ENCODE data around the gene SCN5A.

The SCN5A gene

DNA sequence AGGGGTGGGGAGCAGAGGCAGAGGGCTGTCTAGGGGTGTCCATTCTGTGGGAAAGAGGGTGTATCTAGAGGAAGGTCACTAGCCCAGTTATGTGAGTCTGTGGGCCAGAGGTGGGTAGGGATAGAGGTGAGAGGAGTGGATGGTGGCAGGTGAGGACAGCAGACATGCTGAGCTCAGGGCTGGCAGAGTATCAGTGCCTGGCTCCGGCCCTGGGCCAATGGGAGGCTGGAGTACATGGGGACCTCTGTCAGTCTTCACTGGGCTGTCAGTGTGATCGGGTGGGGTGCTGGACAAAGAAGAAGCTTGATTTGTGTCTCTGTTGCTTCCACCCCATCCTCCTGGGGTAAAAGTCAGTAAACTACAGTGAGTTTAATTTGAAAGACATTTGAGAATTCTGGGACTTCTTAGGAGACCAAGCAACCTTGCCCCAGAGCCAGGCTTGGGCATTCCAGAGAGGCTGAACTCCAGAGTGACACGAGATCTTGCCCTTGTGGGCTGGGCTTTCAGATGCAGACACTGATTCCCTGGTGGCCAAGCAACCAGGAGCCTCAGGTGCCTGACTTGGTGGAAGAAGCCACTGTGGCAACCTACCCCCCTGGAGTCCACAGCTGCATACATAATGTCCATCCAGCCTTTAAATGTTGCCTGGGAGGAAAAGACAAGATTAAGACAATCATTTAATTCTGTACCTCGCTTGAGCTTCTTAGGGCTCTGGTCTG, 92.7 kb downstream of the SCN5A start:
- no peak for DNase-seq

DNA sequence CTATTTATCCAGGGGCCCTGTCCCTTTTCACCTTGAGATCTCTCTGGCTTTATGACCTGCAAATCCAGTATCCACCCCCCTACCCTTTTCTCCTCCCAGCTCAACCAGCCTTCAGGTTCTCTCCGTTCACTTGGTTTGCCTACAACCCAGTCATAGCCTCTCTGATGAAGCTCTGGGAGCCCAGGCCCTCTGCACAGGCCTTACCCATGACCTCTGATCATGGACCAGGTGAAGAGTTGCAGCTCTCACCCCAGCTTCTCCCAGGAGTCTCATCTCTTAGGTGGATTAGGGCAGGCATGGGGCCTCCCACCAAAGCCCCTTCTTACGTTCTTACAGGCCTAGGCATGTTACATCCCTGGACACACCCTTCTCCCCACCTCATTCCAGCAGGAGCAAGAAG, 93.6 kb downstream of the SCN5A start:
- DNase-seq, result no peak

DNA sequence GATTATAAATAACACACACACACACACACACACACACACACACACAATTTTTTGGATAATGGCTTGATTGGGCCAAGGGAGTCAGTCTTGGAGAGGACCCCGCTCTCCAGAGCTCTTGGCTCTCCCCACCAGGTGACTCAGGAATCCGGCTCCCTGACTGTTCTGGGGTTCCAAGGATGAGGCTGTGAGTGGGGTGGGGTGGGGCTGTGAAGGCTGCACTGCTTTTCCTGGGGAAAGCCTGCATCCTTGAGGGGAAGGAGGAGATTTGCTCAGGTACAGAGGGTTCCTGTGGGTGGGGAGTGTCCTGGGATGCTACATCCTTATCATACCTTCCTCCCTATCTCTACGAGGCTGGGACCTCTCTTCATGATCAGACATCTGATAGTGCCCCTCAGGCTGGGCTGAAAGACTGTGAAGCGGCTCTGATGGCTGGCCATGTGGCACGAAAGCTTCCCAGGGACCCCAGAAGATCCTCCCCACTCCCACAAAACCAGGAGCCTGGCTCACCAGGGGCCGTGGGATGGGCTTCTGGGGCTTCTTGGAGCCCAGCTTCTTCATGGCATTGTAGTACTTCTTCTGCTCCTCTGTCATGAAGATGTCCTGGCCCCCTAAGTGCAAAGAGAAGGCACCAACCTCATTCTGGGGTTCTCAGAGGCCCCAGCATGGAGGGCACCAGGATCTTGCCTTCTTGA, 94.2 kb downstream of the SCN5A start:
- no peak for DNase-seq

DNA sequence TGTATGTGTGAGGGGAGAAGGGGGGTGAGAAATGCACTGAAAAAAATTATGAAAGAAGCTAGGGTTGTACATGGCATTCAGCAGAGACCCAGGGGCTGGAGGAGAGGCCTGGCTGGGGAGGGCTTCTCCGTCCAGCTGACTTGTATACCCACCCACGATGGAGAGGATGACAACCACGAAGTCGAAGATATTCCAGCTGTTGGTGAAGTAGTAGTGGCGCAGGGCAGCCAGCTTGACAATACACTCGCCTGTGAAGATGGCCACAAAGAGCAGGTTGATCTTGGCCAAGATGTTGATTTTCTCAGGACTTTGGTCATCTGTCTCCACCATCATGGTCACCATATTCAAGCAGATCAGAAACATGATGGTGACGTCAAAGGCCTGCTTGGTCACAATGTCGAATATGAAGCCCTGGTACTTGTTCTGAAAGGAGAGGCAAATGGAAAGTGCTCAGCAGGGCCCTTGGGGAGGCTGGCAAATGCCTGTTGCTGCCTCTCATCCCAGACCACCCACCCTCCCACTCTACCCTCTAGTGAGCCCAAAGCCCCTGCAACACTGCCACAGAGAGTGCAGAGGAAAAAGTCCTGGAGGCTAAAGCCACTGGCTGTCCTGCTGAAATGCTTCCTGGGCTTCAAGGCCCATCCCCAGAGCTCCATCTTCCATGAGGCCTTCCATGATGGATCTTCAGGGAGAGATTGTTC, 95.2 kb downstream of the SCN5A start:
- no peak for DNase-seq

DNA sequence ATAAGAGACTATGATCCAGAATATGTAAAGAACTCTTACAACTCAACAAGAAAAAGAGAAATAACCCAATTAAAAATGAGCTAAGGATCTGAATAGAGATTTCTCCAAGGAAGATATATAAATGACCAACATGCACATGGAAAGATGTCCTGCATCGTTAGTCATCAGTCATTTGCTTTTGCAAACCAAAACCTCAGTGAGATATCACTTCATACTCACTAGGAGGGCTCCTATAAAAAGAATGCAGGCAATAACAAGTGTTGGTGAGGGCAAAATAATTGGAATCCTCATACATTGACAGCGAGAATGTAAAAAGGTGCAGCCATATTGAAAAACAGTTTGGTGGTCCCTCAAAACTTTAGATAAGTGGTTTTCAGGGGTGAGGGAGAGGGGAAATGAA, 96.4 kb downstream of the SCN5A start:
- DNase-seq, result no peak

DNA sequence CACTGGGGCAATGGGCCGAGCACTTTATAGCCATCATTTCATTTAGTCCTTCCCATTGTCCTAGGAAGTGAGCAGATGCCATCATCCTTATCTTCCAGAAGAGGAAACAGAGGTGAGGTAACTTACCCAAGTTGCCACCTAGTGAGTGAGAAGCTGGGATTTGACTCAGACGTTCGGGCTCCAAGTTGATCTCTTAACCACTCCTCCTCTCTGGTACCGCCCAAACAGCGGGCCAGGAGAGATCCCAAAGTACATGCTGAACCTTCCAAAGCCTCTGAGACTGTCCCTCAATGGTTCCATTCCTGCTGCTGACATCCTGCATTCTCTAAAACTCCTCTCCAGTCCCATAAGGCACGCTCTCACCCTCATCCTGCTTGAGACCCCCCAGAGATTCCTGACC, 97.1 kb downstream of the SCN5A start:
- DNase-seq, result no peak

DNA sequence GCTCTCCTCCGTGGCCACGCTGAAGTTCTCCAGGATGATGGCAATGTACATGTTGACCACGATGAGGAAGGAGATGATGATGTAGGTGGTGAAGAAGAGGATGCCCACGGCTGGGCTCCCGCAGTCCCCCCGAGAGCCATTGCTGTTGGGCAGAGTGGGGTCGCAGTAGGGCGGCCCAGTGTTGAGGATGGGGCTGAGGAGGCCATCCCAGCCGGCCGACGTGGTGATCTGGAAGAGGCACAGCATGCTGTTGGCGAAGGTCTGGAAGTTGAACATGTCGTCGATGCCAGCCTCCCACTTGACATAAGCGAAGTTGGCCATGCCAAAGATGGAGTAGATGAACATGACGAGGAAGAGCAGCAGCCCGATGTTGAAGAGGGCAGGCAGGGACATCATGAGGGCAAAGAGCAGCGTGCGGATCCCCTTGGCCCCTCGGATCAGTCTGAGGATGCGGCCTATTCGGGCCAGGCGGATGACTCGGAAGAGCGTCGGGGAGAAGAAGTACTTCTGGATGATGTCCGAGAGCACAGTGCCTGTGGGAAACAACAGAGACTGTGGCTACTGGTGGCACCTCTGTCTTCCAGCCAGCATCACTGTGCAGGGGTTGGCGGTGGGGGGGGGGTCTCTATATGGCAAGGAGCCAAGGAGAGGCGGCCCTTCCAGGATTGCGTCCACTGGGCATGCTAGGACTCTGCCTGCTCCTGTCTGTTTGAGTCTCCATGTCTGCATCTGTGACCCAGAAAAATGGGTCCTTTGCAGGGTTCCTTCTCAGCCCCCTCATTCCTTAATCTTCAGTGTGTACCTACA, 98.3 kb downstream of the SCN5A start:
- DNase-seq, result no peak

DNA sequence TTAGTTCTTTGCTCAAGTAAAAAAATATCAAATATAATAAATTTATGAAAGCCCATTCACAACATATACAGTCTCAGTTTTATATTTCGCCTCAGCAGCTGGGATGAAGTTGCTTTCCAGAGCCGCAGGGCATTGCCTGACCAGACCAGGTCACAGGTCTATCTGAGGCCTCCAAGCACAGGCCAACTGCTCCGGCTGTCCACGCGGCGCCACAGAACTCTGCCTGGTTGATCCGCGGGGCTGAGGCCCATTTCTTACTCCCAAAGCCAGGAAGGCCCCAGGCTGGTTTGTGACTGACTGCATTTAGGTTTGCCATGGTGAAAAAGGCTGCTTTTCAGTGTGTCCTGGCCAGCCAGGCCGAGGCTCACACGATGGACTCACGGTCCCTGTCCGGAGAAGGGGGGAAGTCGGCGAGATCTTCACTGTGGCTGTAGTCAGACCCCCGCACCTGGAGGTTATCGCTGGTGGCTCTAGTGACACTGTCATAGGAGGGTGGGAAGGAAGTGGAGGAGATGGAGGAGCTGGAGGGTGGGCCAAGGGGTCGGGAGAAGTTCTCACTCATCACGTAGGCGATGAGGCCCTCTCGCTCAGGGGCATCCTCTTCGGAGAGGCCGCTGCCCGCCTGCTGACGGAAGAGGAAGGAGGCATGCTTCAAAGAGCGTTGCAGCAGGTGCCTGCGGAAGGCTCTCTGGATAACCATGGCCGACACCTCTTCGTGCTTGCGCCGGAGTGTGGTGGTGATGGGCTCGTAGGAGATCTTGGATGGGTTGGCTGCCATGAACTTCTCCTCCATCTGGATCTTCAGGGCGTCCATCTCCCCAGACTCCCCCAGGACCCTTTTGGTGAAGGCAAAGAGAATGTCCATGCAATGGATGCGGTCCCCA, 99.3 kb downstream of the SCN5A start:
- no peak for DNase-seq

DNA sequence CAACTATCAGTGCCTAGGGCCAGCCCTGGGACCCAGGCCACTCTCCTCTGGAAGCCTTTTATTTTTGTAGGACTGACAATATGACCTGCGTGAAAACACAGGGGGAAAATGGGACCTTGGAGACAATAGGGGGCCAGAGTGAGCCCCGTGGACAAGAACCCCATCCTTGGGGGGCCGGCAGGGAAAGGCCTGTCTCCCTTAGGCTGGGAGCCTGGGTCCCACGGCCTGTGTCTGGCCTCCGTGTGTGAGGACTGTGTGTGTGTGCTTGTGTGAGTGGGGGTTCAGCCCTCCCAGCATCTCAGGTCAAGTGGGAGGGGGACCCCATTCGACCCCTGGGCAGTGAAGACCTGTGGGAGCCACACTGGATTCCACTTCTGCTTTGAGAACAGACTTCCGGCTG, 100.0 kb downstream of the SCN5A start:
- DNase-seq, result no peak

DNA sequence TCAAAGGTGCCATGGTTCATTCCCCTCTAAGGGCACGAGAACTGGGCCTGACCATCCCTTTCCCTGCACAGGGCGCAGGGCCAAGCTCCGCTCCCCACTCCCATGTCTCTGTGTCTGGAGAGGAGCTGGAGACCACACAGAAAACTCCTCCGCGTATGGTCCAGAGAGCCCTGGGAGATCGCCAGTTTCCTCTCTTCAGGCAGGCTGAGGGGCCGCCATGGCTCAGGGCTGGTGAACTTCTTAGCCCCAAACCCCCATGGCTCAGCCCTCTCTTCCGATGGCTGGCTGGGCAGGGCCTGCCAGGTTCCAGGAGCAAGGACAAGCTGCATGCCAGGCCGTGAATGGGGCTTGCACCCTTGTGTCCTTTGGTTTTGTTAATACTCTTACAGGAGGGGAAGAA, 100.4 kb downstream of the SCN5A start:
- no peak for DNase-seq

DNA sequence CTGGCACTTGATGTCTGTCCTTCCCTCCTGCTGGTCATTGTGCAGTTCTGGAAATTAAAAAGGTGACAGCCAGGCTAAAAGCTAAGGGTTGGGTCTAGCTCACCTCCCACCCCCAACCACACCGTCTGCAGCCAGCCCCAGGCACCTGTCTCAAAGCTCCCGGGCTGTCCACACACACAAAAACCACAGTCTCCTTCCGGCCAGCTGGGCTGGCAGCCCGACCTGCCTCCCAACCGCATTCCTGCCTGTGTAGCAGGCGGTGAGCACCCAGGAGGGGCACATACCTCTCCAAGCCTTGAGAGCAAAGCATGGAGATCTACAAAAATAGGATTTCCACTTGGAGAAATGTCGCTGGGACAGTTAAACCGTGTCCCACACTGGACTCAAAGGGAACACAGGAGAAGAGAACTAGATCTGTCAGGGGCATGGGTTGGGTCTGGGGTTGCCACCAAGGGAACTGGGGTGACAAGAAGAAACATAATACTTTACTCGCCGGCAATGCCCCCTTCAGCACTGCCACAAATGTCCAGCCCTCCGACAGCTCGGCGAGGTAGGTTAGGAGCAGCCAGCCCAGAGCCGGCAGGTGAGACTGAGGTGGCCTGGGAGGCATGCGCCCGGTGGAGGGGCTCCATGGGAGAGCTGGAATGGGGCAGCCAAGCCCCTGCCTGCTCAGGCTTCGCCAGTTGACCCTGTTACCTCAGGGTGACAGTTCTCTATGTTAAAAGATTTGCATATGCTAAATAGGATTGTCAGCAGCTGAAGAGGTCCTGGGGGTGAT, 101.1 kb downstream of the SCN5A start:
- DNase-seq, result no peak

DNA sequence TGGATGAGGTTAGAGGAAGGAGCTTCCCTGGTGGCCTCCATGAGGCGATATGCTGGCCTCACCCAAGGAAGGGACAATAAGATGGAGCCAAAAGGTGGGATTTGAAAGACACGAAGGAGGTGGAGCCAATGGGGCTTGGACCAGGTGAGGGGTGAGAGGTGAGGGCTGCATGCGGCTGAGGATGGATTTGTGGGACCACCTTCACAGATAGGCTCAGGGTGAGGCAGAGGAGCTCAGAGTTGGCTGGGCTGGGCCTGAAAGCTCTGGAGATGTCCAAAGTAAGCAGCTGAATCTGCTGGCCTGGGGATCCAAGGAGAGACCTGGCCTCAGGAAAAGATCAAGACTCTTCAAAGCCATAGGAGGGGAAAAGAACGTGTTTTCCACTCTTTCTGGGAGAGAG, 103.5 kb downstream of the SCN5A start:
- no peak for DNase-seq

DNA sequence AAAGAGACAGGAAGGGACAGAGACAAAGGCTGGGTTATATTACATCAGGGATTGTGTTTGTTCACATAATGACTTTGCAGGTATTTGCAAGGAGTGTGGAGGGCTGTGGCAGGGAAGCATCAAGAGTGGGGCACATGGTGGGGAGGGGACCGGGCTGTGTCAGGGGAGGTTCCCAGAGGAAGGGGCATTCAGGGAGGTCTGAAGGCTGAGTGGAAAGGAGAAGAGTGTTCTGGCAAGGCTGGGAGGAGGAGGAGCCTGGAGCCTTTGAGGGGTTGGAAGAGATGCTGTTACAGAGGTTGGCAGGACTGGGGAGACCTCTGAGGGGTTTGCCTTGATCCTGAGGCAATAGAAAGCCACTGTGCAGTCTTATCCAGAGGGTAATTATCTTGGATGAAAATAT, 103.9 kb downstream of the SCN5A start:
- no peak for DNase-seq

DNA sequence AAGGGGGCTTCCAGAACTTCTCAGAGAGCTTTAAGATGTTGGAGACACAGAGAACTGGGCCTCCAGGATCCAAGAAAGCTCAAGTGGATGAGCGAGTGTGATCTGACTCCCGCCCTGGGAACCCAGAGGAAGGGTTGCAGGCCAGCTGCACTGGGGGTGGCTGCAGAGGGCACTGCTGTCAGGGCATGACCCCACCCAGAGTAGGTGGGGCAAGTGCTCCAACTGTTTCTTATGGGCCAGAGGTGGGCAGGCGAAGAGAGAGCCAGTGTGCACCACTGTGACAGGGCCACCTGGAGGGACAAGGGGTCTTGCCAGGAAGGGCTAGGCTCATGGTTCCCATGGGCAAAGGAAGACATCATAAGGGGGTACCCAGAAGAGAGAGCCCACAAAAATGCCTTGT, 104.6 kb downstream of the SCN5A start:
- DNase-seq, result no peak

DNA sequence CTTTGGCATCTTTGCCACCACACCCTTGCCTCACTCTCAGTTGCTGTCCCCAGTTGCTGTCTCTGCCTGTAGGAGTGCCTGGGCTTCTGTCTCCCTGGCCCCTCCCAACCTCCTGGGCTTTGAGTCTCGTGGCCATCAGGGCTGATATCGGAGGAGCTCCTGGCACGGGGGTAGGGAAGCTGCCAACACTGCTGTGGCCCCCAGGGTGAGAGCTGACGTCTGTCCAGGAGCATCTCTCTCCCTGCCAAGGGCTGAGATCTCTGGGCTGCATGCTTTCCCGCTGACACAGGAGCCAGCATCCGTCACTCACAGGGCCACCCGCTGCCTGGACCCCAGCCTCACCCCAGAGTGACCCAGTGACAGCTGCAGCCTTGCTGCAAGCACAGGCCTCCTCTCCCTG, 105.9 kb downstream of the SCN5A start:
- DNase-seq, result no peak

DNA sequence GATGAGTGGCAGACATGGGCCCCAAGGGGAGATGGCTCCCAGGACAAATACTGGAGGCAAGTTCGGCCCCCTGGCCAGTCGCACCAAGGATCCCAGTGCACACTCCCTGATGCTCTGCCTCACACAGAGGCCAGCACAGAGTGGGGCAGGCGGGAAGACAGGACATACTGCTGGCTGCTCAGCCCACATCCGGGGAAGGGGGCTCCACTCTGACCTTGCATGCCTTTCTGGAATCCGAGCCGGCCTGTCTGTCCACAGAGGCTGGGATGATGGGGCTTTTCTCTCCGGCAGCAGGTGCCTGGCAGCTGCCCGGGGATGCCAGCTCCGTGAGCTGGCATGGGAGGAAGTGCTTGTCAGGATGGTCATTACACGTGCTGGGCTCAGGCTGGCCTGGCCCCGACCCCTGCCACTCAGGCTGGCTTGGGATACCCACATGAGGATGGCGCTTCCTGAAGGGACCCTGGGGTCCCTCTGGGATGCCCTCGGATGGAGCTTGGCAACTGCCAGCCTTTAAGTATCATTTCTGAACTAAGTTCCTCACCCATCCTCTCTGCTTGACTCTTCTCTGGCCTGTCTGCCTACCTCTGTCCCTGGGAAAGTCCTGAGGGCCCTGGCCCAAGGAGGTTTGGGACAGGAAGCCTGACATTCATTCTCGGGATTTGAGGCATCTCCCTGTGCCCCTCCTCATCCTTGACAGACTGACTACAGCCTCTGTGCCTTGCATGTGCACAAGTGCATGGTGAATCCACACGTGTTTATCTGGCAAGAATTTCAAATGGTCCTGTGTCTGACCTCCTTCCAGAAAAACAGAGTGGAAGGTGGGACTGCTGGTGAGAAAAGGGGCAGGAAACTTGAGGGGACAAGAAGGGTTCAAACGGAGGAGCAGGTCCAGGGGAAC, 106.8 kb downstream of the SCN5A start:
- DNase-seq, result no peak

DNA sequence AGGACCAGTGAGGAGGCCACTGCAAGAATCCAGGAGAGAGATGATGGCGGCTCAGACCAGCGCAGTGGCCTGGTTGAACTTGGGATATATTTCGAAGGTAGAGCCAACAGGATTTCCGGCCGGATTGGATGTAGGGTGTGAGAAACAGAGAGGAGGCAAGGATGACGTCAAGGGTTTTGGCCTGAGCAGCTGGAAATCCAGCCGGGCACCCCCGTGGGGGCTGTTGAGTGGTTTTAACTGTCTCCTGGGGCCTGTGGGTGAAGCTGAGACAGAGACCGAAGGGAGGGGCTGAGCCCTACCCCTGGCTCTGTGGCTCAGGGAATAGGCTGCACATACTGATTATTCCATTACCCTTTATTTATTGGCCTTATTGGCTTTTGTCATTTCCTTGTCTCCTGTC, 107.7 kb downstream of the SCN5A start:
- DNase-seq, result no peak

DNA sequence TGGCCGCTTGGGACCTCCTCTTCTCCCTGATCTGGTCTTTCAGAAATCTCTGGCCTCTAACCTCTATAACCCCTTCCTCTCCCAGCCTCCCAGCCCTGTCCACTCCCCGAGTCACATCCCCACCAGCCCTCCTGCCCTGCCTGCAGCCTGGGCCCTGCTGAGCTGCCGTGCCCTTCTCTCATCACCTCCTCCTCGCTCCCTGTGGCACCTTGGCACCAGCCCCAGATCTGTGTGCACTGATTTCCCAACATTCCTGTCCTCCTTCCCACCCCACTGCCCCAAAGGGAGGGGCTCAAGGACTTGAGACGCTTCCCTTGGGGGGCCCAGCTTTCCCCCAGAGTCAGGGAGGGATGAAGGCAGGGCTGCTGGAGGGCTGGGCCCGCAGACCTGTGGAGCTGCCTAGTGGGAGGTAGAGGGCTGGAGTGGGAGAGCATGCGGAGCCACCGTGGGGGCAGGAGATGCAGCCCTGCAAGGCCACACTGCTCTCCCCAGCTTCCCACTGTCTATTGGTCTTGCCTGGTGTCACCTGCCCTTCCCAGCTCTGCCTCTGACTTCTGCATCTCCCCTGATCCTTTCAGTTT, 110.6 kb downstream of the SCN5A start:
- DNase-seq, result no peak

DNA sequence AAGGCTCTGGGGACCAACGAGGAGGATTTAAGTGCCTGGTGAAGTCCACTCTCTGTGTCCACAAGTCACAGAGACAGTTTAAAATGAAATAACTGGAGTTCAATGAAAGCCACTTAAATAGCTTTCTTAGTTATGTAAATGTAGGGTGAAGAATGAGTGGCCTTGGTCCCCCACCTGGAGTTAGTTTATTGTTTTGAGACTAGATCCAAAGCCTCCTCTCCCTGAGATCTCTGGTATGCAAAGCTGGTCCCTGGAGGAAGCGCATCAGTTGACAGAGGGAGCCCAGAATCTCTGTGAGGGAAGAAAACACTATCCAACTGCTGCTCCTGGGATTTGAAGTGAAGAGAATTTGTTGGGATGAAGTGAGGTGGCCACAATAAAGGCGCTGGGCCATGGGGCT, 112.8 kb downstream of the SCN5A start:
- DNase-seq, result no peak

DNA sequence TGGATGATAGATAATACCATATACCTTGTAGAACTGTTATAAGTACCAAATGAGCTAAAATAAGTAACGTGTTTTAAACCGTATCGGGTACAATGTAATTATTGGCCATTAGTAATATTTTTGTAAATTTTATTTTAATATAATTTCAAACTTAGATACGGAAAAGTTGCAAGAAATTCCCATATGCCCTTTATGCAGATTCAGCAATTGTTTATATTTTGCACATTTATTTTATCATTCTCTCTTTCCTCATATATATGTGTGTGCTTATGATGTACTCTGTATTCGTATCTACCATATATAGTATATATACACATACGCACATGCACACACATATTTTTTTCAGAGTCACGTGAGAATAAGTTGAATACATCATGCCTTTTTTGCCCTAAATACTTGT, 114.9 kb downstream of the SCN5A start:
- no peak for DNase-seq

All from OCI-M1 (cell line).